ENCODE data around the gene ZNF234.
"Not testable (repeated sequence)": the region's sequence is repeated elsewhere in the genome, so short reads cannot be mapped to it uniquely, and the experiment has no call there.

The ZNF234 gene
- total RNA-seq = 4.7 to 13.6 (median 10.8) reads per million in 4 donors

- DNase-seq = peak; percentile 32 to 73 (median 53)
These were observed at the start of gene ZNF234 for GRCh38 chr19:44141191-44142058. TSS of gene ZNF234 (plus strand) at chr19:44141554. CDS start at chr19:44144633, 3,079 bp downstream.

- DNase-seq = no peak
These were observed 49.2 kb upstream of the ZNF234 start for GRCh38 chr19:44092108-44092507.

GRCh38 chr19:44093931-44094765 lies 47.2 kb upstream of the ZNF234 start, which contains the start of gene ZNF224:
TSS of gene ZNF224 (plus strand) at chr19:44094361. CDS start at chr19:44097874, 3,513 bp downstream.
- peak; percentile 59 to 89 (median 74) for DNase-seq

- no peak for DNase-seq
These were observed 33.6 kb upstream of the ZNF234 start for GRCh38 chr19:44107751-44108150.

GRCh38 chr19:44109458-44109857 lies 31.9 kb upstream of the ZNF234 start:
- no peak for DNase-seq

- DNase-seq = peak in 1 of 5 donors; percentile 8
These were observed 29.4 kb upstream of the ZNF234 start for GRCh38 chr19:44111910-44112463.

- DNase-seq = no peak
These were observed 28.6 kb upstream of the ZNF234 start for GRCh38 chr19:44112802-44113137.

GRCh38 chr19:44113138-44113783 lies 28.1 kb upstream of the ZNF234 start, which contains the start of gene ZNF225:
TSS of gene ZNF225 (plus strand) at chr19:44113399. CDS start at chr19:44115828, 2,429 bp downstream.
- peak; percentile 61 to 93 (median 74) for DNase-seq

GRCh38 chr19:44113784-44114390 lies 27.5 kb upstream of the ZNF234 start:
- DNase-seq = no peak

GRCh38 chr19:44121162-44121561 lies 20.2 kb upstream of the ZNF234 start:
- not testable (repeated sequence) for DNase-seq

- no peak for DNase-seq
These were observed 9.4 kb upstream of the ZNF234 start for GRCh38 chr19:44131955-44132354.

GRCh38 chr19:44142059-44142433 lies 692 bp downstream of the ZNF234 start:
- no peak for DNase-seq

- DNase-seq = no peak
These were observed 8.4 kb downstream of the ZNF234 start for GRCh38 chr19:44149776-44150175.

- DNase-seq = no peak
These were observed 10.1 kb downstream of the ZNF234 start for GRCh38 chr19:44151491-44151890.

GRCh38 chr19:44156475-44156874 lies 15.1 kb downstream of the ZNF234 start:
- no peak for DNase-seq

- no peak for DNase-seq
These were observed 22.4 kb downstream of the ZNF234 start for GRCh38 chr19:44163789-44164188.

GRCh38 chr19:44164327-44164672 lies 22.9 kb downstream of the ZNF234 start:
- no peak for DNase-seq

- DNase-seq = peak; percentile 49 to 94 (median 69)
These were observed 23.5 kb downstream of the ZNF234 start, which contains the start of gene ZNF226 for GRCh38 chr19:44164673-44165512. TSS of gene ZNF226 (plus strand) at chr19:44165100. CDS start at chr19:44170081, 4,981 bp downstream.

- DNase-seq = not testable (repeated sequence)
These were observed 29.3 kb downstream of the ZNF234 start for GRCh38 chr19:44170660-44171059.

GRCh38 chr19:44176590-44176989 lies 35.2 kb downstream of the ZNF234 start:
- no peak for DNase-seq

GRCh38 chr19:44180968-44181367 lies 39.6 kb downstream of the ZNF234 start:
- DNase-seq = no peak
